GM18502 (cell line): ENCODE results near the gene CACNA2D1.
"Not testable (repeated sequence)": the region's sequence is repeated elsewhere in the genome, so short reads cannot be mapped to it uniquely, and the experiment has no call there.

ENCODE experiments used
- ATAC-seq: cut with Tn5 transposase; IDR thresholded peaks from one replicate; pipeline ENCODE4 v1.9.1; 2021; ENCODE audit warnings: mild to moderate bottlenecking; ENCODE audit not compliant: unreplicated experiment, poor library complexity

CACNA2D1 gene

DNA sequence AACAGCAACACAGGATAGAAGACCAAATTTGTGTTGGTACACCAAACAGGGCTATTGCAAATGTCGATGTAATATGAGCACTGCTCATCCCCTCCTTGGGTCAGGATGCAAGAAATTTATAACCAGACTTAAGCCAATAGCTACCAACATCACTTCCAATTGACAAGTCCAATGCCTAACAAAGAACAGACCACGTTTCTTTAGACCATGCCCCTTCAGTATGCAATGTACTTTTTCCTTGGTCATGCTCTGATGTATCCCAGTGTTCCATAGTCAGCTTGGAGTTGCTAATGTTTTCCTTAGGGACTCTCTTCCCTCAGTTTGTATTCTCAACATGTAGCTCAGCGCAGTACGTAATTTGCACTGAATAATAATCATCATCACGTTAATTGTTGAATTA, 7.8 kb downstream of the CACNA2D1 start:
- ATAC-seq: no peak

DNA sequence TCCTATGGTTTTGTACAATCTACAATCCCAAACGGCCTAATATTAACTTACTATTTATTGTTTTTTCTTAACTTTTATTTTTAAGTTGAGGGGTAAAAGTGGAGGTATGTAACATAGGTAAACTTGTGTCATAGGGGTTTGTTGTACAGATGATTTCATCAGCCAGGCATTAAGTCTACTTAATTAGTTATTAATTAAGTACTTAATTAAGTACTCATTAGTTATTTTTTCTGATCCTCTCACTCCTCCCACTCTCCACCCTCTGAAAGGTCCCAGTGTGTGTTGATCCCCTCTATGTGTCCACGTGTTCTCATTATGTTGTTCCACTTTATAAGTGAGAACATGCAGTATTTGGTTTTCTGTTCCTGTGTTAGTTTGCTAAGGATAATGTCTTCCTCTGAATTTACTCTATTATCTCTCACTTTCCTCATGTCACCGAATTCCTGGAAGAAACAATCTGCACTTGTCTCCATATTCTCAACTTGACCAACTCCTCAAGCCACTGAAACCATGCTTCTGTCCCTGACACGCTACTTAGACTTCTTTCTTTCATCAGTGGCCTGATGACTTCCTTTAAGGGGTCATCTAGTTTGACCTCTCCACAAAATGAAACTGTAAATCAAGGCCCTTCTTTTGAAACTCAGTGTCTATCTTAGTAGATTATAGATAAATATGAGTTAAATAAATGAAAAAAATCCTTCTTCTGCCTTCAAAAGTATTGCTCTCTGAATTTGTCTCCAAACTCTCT, 9.1 kb downstream of the CACNA2D1 start:
- no peak for ATAC-seq

DNA sequence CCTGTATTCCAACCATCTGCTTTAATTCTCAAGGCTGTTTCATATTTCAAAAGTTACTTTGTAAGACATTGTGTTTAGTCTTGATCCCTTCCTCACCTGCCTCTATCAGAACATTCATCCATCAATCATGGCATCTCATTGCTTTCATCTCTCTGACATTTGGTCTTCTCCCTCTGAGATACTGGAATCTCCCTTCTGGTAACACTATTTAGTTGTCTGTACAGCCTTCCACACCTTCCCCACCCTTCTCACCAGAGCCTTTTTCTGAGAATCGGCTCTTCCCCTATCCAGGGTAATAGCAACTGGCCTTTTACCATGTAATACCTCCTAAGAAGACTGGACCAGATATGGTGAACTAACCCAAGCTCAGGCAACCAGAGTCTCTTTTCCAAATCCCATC, 10.1 kb downstream of the CACNA2D1 start:
- ATAC-seq: no peak

DNA sequence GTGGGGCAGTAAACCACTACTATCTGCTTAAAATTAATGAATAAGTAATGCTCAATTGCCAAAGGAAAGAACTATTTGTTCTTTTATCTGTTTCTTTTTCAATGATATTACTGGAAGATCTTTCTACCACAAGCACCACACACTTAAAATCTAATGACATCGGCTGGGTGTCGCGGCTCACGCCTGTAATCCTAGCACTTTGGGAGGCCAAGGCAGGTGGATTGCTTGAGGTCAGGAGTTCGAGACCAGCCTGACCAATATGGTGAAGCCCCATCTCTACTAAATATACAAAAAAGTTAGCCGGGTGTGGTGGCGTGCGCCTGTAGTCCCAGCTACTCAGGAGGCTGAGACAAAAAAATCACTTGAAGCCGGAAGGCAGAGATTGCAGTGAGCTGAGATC, 10.8 kb downstream of the CACNA2D1 start:
- not testable (repeated sequence) for ATAC-seq

DNA sequence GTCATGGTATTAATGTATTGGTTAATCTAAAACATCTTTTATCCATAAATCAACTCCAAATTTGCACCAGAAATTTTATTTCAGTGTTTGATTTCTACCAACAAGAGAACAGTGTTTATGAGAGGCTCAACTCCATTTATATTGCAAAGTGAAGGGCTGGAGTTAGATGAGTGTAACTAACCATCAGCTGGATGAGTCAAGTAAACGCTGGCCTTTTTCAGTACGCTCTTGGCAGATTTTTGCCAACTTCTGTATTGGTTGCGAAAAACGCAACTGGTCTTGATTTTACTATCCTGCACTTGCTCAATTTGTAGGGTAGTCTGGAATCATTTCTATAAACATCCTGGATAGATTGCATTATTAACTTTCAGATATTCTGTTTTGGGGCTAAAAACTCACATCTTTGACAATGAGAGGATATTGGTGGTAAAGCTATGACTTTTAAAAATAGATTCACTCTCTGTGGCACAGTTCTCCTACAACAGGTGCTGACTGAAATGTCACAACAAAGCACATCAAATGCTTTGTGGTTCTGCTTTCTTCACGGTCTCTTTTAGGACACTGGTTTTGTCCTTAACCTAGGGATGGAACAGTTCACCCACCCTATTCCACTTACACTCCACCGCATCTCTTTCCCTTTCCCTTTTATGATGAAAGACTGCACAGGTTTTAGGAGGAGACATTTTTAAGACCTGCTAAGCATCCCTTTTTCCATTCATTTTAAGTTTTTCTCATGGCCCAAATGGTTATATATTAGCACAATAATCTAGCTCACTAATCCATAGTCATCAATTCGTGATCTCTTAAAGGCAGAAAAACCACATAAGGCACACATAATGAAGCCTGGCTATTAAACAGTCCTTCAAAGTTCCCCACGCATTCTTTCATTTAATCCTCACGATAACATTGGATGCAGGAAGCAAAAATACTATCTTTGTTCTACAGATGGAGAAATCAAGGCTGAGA, 12.8 kb downstream of the CACNA2D1 start:
- ATAC-seq: no peak

DNA sequence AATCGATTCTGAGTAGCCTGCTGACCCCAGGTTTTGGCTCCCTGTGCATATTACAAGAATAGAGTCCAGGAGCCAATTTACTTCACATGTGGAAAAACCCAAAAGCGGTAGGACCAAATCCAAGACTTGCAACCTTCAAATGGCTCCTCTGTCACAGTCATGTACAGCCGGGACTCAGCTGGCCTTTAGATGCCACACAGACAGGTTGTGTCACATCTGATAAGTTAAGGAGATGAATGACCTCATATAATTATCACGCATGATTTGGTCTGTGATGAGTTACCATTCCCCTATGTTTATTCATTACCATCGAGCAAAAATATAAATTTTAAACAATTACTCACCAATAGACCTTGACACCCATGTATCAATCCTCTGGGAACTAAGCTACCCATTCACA, 14.2 kb downstream of the CACNA2D1 start:
- ATAC-seq: no peak

DNA sequence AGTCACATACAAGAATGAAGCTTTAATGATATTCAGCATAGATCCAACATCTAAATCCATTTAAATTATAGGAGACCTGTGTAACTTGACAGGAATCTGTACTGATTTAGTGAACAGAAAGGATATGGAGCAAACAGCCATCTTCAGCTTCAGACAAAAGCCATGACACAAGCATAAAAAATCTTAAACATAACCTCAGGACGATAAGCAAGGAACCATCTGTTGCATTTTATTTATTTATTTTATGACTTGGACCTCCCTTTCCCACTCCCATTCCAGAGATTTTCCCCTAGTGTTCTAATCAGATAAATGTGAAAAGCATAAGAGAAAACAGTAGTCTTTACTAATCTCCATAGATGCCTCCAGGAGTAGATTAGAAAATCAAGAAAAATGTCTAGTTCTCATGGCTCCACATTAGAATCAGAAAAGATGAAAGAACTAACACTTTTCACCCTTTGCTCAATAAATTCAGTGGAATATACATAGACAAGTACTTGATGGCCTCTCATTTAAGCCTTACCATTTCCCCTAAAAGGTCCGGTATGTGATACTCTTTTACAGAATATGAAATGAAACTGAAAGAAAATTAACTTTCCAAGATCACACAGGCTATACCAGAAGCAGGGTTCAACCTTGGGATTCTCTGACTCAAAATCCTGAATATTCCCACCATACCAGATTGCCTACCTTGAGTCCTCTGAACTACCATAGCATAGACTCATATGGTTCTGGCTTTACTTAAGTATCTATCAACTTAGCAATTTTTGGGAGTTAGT, 15.2 kb downstream of the CACNA2D1 start:
- no peak for ATAC-seq

DNA sequence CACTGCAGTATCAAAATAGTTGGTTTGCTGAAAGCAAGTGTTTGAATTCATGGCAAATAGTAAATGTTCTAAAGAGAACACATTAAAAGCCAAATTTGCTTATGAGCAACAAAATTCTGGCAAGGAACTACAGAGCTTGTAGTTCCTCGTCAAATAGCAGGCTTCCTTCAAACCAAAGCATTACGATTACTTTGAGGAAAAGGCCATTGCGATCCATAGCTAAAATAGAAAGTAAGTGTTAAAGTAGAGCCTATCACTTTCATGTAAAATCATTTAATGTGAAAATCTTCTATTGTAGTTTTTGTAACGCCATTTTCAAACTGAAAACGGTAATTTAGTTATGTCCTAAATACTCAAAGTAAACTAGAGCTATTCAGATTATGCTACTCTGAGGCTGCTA, 20.1 kb downstream of the CACNA2D1 start:
- no peak for ATAC-seq

DNA sequence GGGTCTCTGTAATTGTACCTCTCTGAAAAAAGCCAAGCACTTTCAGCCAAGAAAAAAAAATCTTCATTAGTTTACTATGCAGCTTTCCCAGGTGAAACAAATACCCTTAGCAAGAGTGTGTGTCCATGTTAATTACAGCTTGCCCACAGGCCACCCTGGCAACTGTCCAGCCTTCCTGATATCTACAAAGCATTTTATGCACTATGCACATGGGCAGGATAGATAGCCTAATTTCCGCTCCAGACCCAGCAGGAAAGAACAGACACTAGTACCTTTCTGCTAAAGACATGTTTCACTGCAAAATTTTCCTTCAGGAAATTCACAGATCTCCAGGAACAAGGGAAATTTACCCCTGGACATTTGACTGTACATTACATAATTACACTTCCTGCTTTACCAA, 24.4 kb downstream of the CACNA2D1 start:
- ATAC-seq: no peak

DNA sequence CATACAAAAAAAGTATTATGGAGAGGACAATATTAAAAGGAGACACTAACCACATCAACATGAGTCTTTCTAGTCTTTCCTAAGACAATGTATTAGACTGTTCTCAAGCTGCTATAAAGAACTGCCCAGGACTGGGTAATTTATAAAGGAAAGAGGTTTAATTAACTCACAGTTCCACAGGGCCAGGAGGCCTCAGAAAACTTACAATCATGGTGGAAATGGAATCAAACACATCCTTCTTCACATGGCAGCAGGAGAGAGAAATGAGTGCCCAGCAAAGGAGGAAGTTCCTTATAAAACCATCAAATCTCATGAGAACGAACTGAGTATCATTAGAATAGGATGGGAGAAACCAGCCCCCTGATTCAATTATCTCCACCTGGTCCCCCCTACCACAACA, 25.7 kb downstream of the CACNA2D1 start:
- no peak for ATAC-seq

DNA sequence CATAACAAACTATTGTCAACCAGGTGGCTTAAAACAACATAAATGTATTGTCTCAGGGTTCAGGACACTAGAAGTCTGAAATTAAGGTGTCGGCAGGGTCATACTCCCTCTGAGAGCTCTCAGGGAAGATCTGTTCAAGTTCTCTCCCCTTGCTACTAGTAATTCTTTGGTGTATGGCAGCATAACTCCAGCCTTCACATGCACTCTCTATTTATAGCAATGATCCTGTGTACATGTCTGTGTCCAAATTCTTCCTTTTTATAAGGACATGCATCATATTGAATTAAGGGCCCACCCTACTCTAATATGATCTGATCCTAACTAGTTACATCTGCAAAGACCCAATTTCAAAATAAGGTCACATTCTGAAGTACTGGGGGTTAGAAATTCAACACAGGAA, 27.2 kb downstream of the CACNA2D1 start:
- ATAC-seq: no peak

DNA sequence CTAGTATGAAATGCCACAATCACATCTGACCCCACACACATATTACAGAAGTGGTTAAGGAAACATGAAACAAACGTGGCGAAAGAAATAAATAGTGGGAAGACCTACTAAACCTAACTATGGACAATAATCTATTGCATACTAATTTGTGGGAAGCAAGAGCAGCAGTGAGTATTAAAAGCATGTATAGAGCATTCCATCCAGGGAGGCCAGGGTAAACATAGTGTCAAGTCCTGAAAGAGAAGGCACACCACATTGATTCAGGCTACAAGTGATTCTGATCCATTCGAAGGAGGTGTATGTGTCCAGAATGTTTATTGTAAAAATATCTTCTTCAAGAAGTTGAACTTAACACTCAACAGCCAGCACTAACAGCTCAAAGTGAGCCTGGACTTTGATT, 29.2 kb downstream of the CACNA2D1 start:
- no peak for ATAC-seq

DNA sequence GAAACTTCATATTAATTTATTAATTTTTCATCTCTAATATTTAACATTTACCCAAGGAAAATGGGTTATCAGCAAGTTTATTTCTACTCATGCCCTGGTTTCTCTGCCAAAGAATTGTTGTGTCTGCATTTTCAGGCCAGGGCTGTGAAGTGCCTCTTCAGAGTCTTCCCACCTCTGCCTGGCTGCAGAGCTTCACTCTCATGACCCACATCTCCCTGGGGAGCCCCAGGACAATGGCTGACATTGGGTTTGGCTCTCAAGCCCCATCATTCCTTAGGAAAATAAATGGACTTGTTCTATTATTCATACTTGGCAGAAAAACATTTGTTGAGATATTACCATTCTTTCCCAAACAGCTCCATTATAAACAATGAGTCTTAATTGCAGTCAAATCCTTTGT, 30.3 kb downstream of the CACNA2D1 start:
- no peak for ATAC-seq

DNA sequence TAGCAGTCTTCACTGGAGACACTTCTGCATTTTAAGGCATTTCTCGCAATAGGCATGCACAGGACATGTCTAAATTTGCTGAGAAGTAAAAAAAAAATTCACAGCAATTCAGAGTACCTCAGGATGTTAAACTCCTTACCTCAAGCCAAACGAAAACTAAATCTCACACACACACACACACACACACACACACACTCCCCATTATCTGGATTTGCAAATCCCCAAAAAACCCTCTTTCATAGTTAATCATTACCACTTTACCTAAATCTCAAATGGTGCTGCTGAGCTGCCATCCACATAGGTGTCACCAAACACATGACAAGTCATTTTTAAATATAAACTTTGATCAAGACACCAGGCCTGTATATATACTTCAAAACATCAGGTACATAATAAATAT, 31.8 kb downstream of the CACNA2D1 start:
- ATAC-seq: no peak

DNA sequence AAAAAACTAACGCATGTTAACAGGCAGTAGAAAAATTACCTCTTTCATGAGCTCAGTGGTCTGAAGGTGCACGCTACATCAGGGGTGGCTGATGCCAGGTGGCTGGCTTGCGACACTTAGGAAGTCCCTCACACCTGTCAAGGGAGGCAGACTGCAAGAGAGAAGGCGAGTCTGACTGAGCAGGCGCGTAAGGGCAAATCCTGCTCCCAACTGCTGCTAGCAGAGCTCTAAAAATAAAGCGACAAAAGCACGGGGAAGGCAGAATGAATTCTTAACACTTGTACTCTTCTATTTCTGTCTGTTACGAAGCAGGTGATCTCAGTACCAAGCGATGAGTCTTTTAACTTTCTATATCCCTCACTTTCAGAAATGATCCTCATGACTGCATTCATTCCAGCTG, 33.1 kb downstream of the CACNA2D1 start:
- no peak for ATAC-seq

DNA sequence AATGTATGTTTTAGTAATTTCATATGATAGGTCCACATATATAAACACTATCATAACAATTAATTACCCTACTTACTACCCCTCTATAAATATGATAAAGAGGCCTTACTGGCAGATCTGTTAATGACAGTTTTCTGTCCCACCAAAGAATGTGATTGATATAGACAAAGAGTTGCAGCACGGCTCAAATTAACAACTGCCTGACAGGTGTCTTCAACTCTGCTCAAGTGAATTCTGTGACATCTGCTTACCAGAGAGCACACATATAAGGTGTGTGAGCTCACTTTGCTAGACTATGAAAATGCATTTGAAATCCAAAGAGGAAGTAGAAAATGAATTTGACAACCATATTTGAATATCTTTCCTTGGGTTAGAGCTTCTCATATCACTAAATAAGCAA, 36.6 kb downstream of the CACNA2D1 start:
- no peak for ATAC-seq

DNA sequence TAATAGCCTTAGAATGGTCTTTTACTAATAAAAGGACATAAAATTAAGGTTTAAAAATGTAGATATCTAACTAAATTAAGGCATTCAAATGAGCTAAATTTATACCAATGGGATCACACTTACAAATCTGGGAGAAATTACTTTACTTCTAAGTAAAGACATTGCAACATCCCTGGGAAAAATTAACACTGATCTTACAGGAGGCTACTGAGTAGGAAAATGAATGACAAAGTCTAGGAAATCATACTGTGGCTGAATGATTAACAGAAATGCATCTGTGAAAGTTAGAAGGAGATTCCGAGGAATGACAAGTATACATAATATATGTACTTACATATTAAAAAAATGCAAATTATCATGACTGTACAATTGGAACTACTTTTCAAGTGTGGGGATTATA, 38.3 kb downstream of the CACNA2D1 start:
- no peak for ATAC-seq

DNA sequence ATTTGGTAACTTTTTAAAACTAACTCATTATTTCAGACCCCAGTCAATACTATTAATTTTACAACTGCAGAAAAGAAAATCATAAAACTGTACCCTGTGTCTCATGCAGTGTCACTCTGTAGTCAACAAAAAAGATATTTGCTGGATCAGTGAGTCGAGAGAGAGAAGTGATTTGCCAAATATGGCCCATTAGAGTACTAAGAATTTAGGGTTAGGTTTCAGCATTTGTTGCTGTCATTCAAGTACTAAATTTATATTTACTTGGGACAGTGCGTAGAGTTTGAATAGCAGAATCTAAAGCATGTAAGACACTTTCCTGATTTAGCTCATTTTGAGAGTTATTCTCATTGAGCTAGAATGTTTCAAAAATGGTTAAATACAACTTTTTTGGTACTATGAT, 38.9 kb downstream of the CACNA2D1 start:
- ATAC-seq: no peak

DNA sequence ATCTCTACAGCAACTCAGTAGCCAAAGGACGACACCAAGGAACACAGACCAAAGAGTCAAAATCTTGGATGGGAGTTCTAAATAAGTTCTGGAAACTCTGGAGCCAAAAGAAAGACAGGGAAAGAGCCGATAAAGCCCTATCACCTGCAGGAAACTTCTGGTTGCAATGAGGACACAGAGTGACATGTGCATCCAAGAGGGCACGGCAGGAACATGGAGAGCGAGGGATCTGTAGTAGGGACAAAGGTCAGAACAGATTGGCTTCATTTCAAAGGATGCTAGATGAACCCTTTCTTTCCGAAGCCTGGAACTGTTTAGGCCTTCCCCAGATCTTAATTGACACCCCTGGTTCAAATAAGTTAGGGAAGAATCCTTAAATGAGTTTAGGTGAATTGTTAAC, 39.5 kb downstream of the CACNA2D1 start:
- no peak for ATAC-seq

DNA sequence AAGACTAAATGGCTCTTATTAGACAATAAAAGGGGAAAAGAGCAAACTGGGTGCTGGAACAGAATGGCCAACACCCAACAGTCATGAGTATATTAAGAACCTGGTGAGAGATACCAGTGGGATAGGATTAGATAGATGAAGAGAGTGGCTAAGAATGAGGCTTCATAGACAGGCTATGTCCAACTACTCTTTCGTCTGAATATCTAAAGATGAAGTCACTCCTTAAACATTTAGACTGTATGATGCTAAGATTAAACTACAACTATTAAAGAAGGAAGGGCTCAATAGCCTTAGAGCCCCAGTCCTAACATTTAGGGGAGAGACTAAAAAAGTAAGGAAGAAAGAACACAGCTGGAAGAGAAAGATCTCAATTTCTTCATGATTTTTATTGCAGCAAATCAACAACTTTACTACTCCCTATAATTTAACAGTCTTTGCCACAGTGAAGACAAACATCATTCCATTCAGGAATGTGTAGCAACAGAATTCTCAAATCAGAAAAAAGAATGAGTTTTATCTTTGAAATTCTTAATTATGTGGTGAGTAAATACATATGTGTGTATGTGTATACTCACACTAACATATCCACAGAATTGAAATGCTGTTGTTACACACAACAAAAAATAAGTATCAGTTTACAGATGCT, 45.6 kb downstream of the CACNA2D1 start:
- no peak for ATAC-seq
